Dermis microvascular lymphatic vessel endothelial cell (primary cell): Measurements from ENCODE around the gene THSD7A. TPM values are rescaled to one million over a fixed set of nuclear protein-coding genes. Genes with fewer than 3 reads are reported as not detected.

ENCODE experiments used
- DNase-seq, 2 donors: peaks; one replicate each; pipeline versions ENCODE4 v3.0.0 to v3.0.0-alpha.2; 2010; ENCODE audit warnings: low read depth in 2 of 2
- total RNA-seq: library from RNA; depleted of rRNA; stranded (reverse); fragments of >200 nt; gene quantifications from 2 replicates; pipeline ENCODE4 v1.2.1, GENCODE V29; 2014

THSD7A gene
- total RNA-seq, 1 donor from 2014 or later, result 15.8 TPM

DNA sequence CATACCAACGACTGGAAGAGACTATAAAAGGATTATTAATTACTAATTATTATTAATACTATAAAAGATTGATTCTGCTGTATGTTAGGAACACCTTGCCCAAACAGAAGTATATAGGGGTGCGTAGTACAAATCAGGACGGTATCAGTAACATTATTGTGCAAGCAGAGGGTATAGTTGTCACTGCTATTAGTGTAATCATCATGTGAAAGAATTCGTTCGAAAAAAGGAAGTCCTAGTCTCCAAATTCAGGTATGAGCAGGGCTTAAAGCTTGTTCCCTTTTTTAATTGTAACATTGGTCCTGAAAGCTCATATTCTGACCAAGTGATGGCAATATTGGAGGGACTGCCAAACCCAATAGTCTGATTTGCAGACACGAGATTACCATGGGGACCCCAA, 81.8 kb downstream of the THSD7A start:
- DNase-seq, result no peak

DNA sequence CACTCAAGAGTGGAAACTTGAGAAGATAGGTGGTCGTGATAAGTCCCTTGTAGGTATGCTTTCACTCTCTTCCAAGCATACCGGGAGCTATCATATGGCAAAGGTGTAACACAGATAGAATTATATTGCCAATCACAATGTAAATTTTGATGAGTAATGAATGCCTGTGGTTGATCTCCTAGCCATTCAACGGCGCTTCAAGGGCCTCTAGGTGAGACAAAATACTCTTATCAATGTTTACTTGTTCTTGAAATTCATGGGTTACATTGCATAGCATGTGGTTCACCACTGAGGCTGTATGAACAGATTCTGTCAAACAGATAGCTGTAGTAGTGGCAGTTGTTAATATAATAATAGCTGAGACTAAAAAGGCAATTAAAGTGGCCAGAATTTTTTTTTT, 82.4 kb downstream of the THSD7A start:
- no peak for DNase-seq

DNA sequence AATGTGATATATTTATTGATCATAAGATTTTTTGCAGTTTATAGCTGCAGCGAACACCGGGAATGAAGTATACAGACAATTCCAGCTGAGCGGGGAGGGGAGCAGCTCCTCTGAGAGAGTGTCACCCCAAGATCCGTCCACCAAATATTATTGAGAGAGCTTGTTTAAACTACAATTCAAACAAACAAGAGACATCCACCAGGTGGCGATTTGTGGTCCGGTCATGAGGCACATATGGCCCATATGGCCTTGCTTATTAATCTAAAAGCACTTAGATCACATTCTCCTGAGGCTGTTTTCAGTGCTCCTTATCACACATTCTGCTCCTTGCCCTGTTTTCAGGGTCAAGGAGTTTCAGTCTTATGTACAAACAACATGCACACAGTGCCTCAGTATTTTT, 83.1 kb downstream of the THSD7A start:
- peak in 1 of 2 donors; percentile 18 for DNase-seq

DNA sequence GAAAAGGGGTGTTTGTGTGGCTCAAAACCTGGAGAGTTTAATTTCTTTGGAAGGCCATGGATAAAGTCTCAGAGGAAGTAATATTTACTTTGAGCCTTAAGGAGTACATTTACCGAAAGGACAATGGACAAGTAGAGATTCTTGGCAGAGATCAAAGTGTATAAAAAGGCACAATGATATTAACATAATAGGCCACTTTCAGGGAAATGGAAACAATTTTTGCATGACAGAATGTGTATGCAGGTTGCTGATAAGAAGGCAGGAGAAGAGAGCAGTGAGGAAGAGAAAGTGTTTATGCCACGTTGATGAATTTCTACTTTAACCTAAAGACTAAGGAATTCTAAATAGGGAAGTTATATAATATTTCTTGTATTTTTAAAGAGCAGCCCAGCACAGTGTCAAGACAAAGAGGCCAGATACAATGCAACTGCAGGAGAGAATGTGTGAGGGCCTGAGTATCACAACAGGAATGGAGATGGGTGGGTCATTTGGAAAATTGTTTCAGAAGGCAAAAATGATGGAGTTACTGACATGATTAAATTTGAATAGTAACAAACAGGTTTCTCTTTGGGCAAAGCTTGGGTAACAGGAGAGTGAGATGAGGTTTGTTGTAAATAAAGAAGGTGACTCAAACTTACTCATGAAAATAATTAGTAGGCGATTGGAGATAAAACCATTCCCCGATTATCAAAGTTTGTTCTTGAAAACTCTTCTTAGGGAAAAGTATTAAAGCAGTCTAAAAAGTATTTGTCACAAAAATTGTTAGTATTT, 84.1 kb downstream of the THSD7A start:
- DNase-seq, result peak in 1 of 2 donors; percentile 77

DNA sequence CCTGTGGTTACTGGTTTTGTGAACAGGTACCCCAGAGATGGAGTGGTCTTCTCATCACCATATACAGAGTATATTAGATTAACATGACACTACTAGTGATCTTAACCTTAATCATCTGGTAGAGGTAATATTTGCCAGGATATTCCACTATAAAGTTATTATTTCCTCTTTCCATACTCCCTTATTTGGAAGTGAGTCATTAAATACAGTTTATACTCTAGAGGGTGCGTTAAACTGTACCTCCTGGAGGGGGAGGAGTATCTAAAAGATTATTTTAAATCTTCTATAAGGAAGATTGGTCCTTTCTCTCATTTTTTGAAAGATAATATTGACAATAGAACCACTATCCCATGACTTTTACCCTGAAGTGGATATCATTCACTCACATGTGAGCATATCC, 85.4 kb downstream of the THSD7A start:
- no peak for DNase-seq

DNA sequence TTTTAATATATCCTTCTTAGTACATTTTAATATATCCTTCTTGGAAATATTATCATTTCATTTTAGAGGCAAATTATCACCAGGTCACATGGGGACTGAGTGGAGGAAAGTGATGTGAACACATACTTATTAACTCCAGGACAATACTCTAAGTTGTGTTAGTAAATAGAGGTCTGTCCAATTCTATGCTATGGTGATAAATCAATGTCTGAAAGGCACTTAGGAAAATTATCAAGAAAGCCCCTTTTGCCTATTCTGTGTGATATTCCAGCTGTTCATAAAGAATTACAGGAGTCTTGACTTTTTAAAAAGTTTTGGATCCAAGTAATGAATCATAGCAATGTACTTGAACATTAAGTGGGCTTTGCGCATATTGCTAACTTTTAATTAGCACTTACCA, 88.5 kb downstream of the THSD7A start:
- no peak for DNase-seq

DNA sequence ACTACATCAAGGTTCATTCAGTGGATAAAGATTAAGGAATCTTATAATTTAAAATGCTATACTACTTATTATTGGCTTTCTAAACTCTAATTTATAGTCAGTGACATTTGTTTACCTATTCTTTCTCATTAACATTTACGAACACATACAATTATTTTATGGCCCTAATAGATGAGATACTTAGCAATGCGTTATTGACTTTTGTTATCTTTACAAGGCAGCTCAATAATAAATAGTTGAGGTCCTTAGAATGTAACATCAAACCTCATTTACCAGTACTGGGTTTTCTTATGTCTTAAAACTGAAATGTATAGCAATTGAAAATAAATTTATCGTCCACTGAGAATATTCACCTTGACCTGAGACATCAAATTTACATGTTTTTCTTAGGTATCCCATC, 89.0 kb downstream of the THSD7A start:
- no peak for DNase-seq

DNA sequence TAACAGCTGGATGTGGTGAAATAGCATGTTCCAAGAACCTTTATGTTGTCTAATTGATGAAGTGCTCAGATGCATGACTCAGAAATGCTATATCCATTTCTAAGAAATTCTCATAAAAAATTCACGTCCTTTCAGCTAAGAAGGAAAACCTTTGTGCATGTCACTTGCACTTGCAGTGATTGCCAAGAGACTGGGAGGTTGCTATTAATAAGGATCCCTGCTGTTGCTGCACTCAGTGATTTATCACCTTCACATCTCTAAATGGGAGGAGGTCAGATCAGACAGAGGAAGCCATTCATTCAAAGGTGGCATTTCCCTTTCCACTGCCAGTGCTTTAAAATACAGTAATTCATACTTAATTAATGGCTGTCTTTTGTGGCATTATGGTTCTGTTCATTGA, 89.5 kb downstream of the THSD7A start:
- peak in 1 of 2 donors; percentile 57 for DNase-seq

DNA sequence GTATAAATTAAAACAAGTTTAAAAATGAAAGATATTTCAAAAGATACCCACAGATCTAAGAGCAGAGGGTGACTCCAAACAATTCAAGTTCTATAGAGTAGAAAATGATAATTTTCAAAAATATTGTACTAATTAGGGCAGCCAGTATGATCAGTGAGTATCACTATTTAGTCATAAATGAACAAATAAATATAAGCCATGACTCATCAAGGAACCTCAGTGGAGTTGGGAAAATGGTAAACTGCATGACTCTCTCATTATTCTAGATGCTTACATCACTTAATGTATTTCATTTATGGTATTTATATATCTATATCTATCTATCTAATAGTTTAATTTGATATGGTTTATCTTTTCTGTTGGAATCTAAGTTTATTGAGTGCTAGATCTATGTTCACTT, 94.3 kb downstream of the THSD7A start:
- no peak for DNase-seq

DNA sequence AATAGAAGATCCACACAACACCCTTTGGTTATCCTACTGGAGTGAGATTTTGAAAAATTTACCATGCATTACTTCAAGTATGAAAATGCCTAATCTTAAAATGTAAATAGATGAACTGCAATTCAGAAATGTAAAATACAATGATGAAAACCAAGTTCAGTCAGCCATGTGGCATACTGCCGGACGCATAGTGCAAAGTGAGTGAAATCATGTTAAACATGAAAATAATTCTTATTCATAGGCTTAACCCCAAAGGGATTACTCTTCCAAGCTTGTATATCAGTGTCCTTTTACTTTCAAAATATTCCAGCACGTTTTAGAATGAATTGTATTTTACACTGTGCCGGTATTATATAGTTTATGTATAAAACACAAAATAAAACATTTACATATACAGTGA, 99.8 kb downstream of the THSD7A start:
- DNase-seq, result no peak

DNA sequence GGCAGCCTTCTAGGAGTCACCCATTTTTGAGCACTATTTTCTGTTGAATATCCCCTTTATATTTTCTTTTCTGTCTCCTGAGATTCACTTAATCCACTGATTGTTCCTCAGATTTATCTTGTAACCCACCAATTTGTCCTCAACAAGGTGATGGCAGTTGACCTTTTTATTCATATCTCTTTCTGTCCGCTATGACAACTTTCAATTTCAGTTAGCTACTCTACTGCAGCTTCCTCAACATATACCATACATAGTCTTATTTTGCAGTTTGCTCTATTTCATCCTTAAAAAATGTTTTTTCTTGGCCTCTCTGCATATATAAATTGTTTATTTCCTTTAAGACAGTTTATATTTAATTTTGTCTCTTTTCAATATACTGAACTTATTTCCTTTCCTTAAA, 101.3 kb downstream of the THSD7A start:
- DNase-seq, result no peak

DNA sequence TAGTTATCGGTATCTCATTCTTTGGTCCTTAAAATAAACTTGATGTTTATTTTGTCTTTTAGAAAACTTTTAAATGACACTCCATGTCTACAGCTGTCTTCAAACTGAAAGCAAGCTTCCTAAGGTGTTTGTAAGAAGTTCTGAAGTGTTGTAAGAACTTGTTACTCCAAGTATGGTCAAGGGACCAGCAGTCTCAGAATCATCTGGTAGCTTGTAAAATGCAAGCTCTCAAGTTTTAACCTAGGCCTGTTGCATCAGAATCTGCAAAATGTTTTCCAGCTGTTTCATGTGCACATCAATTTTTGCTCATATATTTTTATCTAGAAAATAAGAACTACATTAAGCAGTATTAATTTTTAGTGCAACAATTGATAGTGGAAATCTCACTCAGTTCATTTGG, 104.1 kb downstream of the THSD7A start:
- DNase-seq, result no peak

DNA sequence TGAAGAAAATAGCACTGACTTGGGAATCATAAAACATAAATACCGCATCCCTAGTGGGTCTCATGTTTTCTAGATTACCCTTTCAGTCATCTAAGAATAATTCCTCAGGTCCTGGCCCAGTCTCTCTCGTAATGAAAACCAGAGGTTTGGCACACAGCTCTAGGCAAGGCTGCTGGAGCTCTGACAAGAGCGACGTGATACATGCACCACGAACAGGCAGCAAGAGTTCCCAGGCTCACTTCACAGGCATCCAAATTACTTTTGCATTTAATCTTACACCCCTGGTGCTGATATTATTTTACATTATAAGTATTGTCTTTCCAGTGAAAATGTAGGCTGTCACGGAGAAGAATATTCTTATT, 105.2 kb downstream of the THSD7A start:
- DNase-seq, result no peak

DNA sequence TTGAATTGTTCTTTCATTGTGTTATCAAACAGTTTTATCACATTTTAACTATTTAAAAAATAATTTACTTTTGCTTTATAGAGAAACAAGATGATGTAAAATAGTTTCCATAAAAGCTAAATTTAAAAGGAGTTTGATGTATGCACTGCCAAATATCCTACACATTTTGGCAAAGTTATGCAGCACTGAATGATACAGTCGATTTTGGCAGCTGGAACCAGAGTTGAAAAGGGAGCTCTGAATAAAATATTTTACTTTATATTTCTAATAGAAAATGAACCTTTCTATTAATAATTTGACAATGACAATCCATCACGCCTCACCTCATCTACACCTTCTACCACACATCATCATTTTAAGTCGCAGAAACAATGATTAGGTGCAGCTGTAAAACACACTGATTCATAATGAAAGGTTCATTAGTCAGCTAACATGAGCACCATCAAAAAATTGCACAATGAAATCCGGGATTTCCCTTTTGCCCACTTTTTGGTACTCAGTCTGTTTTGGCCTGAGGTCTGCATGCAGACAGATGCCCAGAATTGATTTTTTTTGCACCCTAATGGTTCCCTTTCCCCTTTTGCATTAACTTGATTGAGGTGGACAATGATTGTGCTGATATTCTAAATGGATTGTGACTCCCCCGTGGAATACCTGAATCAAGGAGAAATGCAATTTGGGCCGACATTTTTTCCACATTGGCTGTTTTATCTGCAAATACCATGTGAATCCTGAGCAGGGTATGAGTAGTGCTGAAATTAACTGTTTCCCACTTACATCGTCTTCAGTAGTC, 105.8 kb downstream of the THSD7A start:
- no peak for DNase-seq

DNA sequence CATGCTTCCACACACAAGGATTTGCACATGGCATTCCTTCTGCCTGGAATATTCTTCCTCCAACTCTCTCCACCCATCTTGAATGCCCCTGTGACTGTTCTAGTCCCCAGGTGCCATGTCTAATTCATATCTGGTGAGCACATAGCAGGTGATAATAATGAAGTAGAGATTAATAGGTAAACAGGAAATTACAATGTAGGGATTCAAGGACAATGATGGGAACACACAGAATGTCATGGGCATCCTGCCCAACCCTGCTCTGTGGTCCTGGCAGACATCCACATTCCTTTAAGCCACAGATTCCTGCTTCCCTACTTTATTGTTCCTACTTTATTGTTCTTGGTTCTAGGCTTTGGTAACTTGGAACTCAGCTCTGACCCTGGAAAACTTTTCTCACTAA, 115.8 kb downstream of the THSD7A start:
- DNase-seq, result peak; percentile 96 to 99

DNA sequence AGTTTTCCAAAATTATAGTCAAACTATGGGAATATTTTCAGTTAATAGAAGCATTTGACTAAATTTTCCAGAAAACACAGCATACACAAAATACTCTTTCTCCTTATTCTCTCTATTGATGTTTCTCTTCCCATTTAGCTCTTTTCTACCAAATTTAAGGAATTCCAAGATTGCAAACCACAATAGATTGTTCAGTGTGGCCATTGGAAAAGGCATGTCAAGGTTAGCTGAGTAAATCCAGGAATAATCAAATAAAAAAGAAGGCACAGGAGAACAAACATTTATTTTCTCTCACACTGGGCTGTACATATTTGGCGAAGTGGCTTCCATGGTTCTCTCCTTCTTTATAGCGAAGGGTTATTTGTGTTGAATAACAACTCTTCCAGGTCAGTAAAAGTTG, 117.3 kb downstream of the THSD7A start:
- no peak for DNase-seq

DNA sequence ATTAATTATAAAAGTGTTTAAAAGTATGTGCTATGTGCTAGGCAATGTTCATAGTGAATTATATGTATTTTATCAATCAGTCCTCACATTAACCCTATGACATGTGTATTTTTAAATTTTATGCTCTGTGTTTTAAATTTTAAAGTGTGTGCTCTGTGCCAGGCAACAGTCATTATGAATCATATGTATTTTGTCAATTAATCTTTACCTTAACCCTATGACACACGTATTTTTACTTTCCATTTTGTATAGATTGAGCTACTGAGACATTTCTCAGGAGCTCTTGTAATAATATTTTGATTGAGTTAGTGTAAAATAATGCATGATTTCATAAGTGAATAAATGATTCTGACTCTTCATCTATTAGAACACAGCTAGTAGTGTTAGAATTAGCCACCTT, 117.8 kb downstream of the THSD7A start:
- peak in 1 of 2 donors; percentile 59 for DNase-seq

DNA sequence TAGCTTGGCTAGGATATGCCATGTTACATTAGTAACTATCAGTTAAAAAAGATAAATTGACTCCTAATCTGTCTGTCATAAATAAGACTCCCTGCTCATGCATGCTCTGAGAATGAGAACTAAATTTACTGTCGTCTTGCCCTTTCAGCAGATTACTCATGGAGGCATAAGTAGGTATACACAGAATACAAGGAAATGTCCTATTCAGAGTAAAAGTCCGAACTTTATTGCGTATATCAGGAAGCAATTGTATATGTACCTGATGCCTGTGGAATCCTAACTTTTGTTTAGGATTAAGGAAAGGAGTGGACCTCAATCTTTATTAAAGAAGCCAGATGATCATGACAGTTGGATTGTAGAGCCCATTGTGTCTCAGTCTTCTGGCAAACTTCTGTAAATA, 118.6 kb downstream of the THSD7A start:
- DNase-seq, result peak in 1 of 2 donors; percentile 16

DNA sequence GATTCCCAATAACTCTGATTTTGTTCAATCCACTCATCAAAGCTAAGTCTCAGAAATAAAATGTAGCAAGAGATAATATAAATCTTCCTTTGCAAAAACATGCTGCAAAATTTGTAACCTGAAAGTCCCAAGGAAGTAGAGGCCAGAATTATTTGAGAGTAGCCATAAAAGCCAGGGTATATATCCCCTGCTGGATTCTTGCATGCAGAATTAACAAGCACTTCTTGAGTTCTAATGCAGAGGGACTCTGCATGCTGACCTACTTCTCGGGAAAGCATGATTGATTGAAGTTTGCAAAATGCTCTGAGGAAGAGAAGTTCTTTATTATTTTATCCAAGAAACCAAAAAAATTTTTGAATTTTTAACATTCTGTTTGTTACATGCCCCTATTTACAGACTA, 121.6 kb downstream of the THSD7A start:
- DNase-seq, result no peak

DNA sequence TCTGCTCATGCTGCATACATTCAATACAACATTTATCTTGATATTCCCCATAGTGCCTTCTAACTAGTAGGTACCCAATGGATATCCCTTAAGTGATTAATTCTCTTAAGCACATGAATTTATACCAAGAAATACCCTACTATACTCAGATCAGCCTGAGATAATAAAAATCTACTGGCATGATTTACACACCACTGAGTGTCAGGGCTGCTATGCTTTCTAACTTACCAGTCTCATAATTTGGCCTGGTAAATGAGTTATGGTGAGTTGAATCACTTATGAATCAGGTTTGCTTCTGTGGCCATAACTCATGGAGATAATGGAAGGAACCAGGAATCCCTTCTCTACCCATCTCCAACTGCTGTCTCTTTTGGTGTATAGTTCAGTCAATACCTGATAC, 122.8 kb downstream of the THSD7A start:
- DNase-seq, result no peak

DNA sequence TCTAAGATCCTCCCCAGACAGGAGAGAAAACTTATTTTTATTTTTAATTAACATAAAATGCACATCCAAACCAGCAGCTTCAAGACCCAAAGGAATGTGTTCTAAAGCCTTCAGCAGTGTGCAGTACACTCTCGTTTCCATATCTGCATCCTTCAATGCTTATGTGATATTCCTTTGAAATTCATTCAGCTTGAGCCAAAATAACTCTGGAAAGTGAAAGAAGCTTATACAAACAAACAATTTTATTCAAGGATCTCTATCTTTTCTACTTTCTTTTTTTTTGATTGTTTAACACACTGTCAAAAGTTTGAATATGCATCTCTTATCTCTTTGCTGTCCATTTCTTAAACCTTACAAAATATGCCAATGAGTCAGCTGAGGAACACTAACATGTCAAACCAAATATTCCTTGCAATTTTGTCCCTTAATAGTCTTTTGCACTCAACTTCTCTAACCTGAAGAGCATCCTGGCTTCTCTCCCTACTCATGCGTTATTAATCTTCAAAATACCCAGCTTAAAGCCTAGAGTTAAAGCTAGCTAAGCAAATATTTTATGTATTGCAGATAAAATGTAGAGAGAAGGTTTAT, 124.3 kb downstream of the THSD7A start:
- DNase-seq, result peak in 1 of 2 donors; percentile 21
